GM03348 (cell line): ENCODE measurements around the gene LEPROT.
"Not testable (repeated sequence)": the region's sequence is repeated elsewhere in the genome, so short reads cannot be mapped to it uniquely, and the experiment has no call there.

Source experiments
- DNase-seq: peaks from one replicate; pipeline ENCODE4 v3.0.0; 2012; ENCODE audit warnings: low spot score

LEPROT gene

GRCh38 chr1:65437616-65438015, 17.1 kb downstream of the LEPROT start:
- no peak for DNase-seq

GRCh38 chr1:65440322-65440900, 19.9 kb downstream of the LEPROT start:
- DNase-seq, result no peak

GRCh38 chr1:65440915-65441314, 20.4 kb downstream of the LEPROT start:
- DNase-seq, result peak; percentile 67

- DNase-seq, result no peak
Observed at GRCh38 chr1:65441464-65441863, 21.0 kb downstream of the LEPROT start.

- DNase-seq, result no peak
Observed at GRCh38 chr1:65442442-65442841, 22.0 kb downstream of the LEPROT start.

GRCh38 chr1:65443647-65444046, 23.2 kb downstream of the LEPROT start:
- DNase-seq, result no peak

GRCh38 chr1:65444128-65444640, 23.7 kb downstream of the LEPROT start:
- DNase-seq, result no peak

- DNase-seq, result no peak
Observed at GRCh38 chr1:65445837-65446236, 25.4 kb downstream of the LEPROT start.

- DNase-seq, result no peak
Observed at GRCh38 chr1:65449214-65449823, 28.9 kb downstream of the LEPROT start.

- DNase-seq, result not testable (repeated sequence)
Observed at GRCh38 chr1:65455678-65456077, 35.2 kb downstream of the LEPROT start.

GRCh38 chr1:65456481-65456880, 36.0 kb downstream of the LEPROT start:
- DNase-seq, result no peak

GRCh38 chr1:65457868-65458267, 37.4 kb downstream of the LEPROT start:
- no peak for DNase-seq

- DNase-seq, result peak; percentile 36
Observed at GRCh38 chr1:65458730-65459396, 38.4 kb downstream of the LEPROT start.

GRCh38 chr1:65459397-65459768, 38.9 kb downstream of the LEPROT start:
- peak; percentile 58 for DNase-seq

- not testable (repeated sequence) for DNase-seq
Observed at GRCh38 chr1:65465837-65466236, 45.4 kb downstream of the LEPROT start.

- DNase-seq, result no peak
Observed at GRCh38 chr1:65467536-65467935, 47.1 kb downstream of the LEPROT start.

- no peak for DNase-seq
Observed at GRCh38 chr1:65469126-65469888, 48.8 kb downstream of the LEPROT start.

GRCh38 chr1:65469889-65470340, 49.4 kb downstream of the LEPROT start:
- no peak for DNase-seq

GRCh38 chr1:65470766-65471165, 50.3 kb downstream of the LEPROT start:
- no peak for DNase-seq

- no peak for DNase-seq
Observed at GRCh38 chr1:65471213-65471833, 50.9 kb downstream of the LEPROT start.

GRCh38 chr1:65471861-65472332, 51.4 kb downstream of the LEPROT start:
- DNase-seq, result peak; percentile 23

GRCh38 chr1:65476327-65476726, 55.9 kb downstream of the LEPROT start:
- DNase-seq, result no peak
